ENCODE measurements around the gene TMEM86B. TPM values are rescaled to one million over a fixed set of nuclear protein-coding genes. Genes with fewer than 3 reads are reported as not detected.

Gene TMEM86B
- total RNA-seq, 2 experiments from 2014 or later = 11.0 to 13.8 TPM

DNA sequence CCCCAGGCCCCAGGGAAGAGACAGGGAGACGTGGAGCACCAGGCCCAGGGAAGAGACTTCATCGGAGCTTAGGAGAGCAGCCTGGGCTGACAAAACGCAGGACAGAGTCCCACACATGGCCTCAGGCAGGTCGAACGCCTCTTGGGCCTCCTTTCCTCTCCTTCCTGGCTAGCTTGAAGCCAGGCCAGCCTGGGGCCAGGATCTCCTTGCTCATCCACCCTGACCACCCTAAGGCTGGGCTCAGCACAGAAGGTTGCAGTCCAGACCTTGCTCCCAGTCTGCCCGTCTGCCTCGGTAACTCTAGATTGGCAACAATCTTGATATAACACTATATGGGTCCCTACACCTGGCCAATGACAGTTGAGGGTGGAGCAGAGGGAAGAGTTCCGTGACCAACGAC, 20.1 kb upstream of the TMEM86B start:
- peaks cover 56% of the 10 kb centered on the region for H3K36me3 Mint-ChIP-seq (ENCODE audit: low read depth)
- DNase-seq (no peak), ATAC-seq (no peak)
- no peaks in the 10 kb centered on the region for H3K27me3 Mint-ChIP-seq (ENCODE audit: low read depth)
- POLR2A ChIA-PET = interaction anchor here (0.7 kb wide), 1 partner anchor 11 kb away, joined by 3 read pairs; the partner anchor contains the start of gene PPP6R1
- H3K4me3 Mint-ChIP-seq = no peak overlapping the region
- peak overlapping the region; percentile 74 for H3K27ac Mint-ChIP-seq
- peaks cover 48% of the 10 kb centered on the region for H3K4me1 Mint-ChIP-seq (ENCODE audit: low read depth)
- H3K9me3 Mint-ChIP-seq (ENCODE audit: insufficient read depth) = no peaks in the 10 kb centered on the region
- CTCF ChIA-PET = no interaction called here

- H3K9me3 Mint-ChIP-seq (ENCODE audit: insufficient read depth) = no peaks in the 10 kb centered on the region
- peaks cover 54% of the 10 kb centered on the region for H3K36me3 Mint-ChIP-seq (ENCODE audit: low read depth)
- POLR2A ChIA-PET = interaction anchor here (0.7 kb wide), 1 partner anchor 11 kb away, joined by 3 read pairs; the partner anchor contains the start of gene PPP6R1
- no peak for DNase-seq
- peak overlapping the region; percentile 74 for H3K27ac Mint-ChIP-seq
- no peaks in the 10 kb centered on the region for H3K27me3 Mint-ChIP-seq (ENCODE audit: low read depth)
- CTCF ChIA-PET = no interaction called here
- ATAC-seq = no peak
- no peak overlapping the region for H3K4me3 Mint-ChIP-seq
- H3K4me1 Mint-ChIP-seq (ENCODE audit: low read depth) = peaks cover 43% of the 10 kb centered on the region
These were observed 19.7 kb upstream of the TMEM86B start for GRCh38 chr19:55248166-55248675.

DNA sequence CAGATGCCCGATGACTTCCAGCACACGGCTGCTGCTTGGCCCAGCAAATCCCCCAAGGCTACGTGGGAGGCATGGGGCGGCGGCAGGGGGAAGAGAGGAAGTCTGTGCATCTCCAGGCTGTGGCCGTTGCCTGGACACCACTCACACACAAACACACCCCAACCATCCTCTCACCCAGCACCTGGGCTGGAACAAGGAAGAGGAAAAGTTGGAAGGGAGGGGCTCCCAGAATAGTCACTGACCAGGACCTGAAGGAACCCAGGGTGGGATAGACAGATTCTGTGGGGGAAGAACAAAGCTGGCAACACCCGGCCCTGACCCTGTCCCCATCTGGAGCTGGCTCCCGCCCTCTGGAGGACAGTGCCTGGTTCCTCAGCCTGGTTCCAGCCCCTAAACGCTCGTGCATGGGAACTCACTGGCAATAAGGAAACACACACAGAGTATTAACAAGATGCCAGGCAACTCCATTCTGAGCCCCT, 19.1 kb upstream of the TMEM86B start:
- CTCF ChIA-PET = no interaction called here
- POLR2A ChIA-PET = no interaction called here
- Mint-ChIP-seq H3K27me3 (ENCODE audit: low read depth) (no peaks in the 10 kb centered on the region), H3K4me3 (no peak overlapping the region), H3K4me1 (ENCODE audit: low read depth) (peaks cover 39% of the 10 kb centered on the region), H3K36me3 (ENCODE audit: low read depth) (peaks cover 50% of the 10 kb centered on the region), H3K9me3 (ENCODE audit: insufficient read depth) (no peaks in the 10 kb centered on the region), H3K27ac (peak overlapping the region; percentile 74)
- ATAC-seq (no peak), DNase-seq (no peak)

GRCh38 chr19:55246462-55247451, 18.2 kb upstream of the TMEM86B start:
- H3K4me3 Mint-ChIP-seq = no peak overlapping the region
- POLR2A ChIA-PET = interaction anchor here (1.9 kb wide), 1 partner anchor 12 kb away, joined by 7 read pairs; the partner anchor contains the start of gene PPP6R1

GRCh38 chr19:55245236-55245904, 16.8 kb upstream of the TMEM86B start:
- ChIA-PET POLR2A (interaction anchor here (0.7 to 1.9 kb wide), 2 partner anchors 10 to 14 kb away, joined by 3 to 7 read pairs; partner anchors contain the start of gene PPP6R1), CTCF (no interaction called here)
- peaks cover 17% of the 10 kb centered on the region for H3K4me1 Mint-ChIP-seq (ENCODE audit: low read depth)
- ATAC-seq (no peak), DNase-seq (no peak)
- H3K27me3 Mint-ChIP-seq (ENCODE audit: low read depth) = no peaks in the 10 kb centered on the region
- H3K27ac Mint-ChIP-seq = no peak overlapping the region
- H3K4me3 Mint-ChIP-seq = no peak overlapping the region
- H3K9me3 Mint-ChIP-seq (ENCODE audit: insufficient read depth) = no peaks in the 10 kb centered on the region
- H3K36me3 Mint-ChIP-seq (ENCODE audit: low read depth) = peaks cover 44% of the 10 kb centered on the region

More at GRCh38 chr19:55246462-55247451, 18.2 kb upstream of the TMEM86B start:
- peaks cover 31% of the 10 kb centered on the region for H3K4me1 Mint-ChIP-seq (ENCODE audit: low read depth)
- no peak for ATAC-seq
- H3K27ac Mint-ChIP-seq = no peak overlapping the region
- no peak for DNase-seq
- CTCF ChIA-PET = no interaction called here
- H3K27me3 Mint-ChIP-seq (ENCODE audit: low read depth) = no peaks in the 10 kb centered on the region
- peaks cover 52% of the 10 kb centered on the region for H3K36me3 Mint-ChIP-seq (ENCODE audit: low read depth)
- no peaks in the 10 kb centered on the region for H3K9me3 Mint-ChIP-seq (ENCODE audit: insufficient read depth)

GRCh38 chr19:55244004-55244680, 15.6 kb upstream of the TMEM86B start:
- Mint-ChIP-seq H3K27ac (peak overlapping the region; percentile 20), H3K4me1 (ENCODE audit: low read depth) (peaks cover 16% of the 10 kb centered on the region), H3K4me3 (no peak overlapping the region), H3K27me3 (ENCODE audit: low read depth) (no peaks in the 10 kb centered on the region), H3K9me3 (ENCODE audit: insufficient read depth) (no peaks in the 10 kb centered on the region), H3K36me3 (ENCODE audit: low read depth) (peaks cover 49% of the 10 kb centered on the region)
- ChIA-PET CTCF (interaction anchor here (0.7 kb wide), 1 partner anchor 13 kb away, joined by 3 read pairs; no protein-coding TSS in a partner anchor), POLR2A (no interaction called here)
- DNase-seq (no peak), ATAC-seq (no peak)

- no peak for DNase-seq
- Mint-ChIP-seq H3K27ac (peak overlapping the region; percentile 30), H3K4me1 (ENCODE audit: low read depth) (peaks cover 3% of the 10 kb centered on the region), H3K4me3 (no peak overlapping the region), H3K9me3 (ENCODE audit: insufficient read depth) (no peaks in the 10 kb centered on the region), H3K27me3 (ENCODE audit: low read depth) (no peaks in the 10 kb centered on the region), H3K36me3 (ENCODE audit: low read depth) (peaks cover 50% of the 10 kb centered on the region)
- no peak for ATAC-seq
- POLR2A ChIA-PET = interaction anchor here (1.5 kb wide), 1 partner anchor 11 kb away, joined by 4 read pairs; no protein-coding TSS in a partner anchor
- CTCF ChIA-PET = no interaction called here
These were observed 14.0 kb upstream of the TMEM86B start for GRCh38 chr19:55242517-55242916.

- Mint-ChIP-seq H3K27ac (no peak overlapping the region), H3K36me3 (ENCODE audit: low read depth) (peaks cover 55% of the 10 kb centered on the region), H3K4me1 (ENCODE audit: low read depth) (peaks cover 3% of the 10 kb centered on the region), H3K27me3 (ENCODE audit: low read depth) (no peaks in the 10 kb centered on the region), H3K4me3 (no peak overlapping the region), H3K9me3 (ENCODE audit: insufficient read depth) (no peaks in the 10 kb centered on the region)
- CTCF ChIA-PET = no interaction called here
- POLR2A ChIA-PET = interaction anchor here (0.7 to 1.5 kb wide), 3 partner anchors 12 to 147 kb away, joined by 3 to 4 read pairs (median 4); no protein-coding TSS in a partner anchor
- DNase-seq (no peak), ATAC-seq (no peak)
These were observed 13.4 kb upstream of the TMEM86B start for GRCh38 chr19:55241935-55242464.

DNA sequence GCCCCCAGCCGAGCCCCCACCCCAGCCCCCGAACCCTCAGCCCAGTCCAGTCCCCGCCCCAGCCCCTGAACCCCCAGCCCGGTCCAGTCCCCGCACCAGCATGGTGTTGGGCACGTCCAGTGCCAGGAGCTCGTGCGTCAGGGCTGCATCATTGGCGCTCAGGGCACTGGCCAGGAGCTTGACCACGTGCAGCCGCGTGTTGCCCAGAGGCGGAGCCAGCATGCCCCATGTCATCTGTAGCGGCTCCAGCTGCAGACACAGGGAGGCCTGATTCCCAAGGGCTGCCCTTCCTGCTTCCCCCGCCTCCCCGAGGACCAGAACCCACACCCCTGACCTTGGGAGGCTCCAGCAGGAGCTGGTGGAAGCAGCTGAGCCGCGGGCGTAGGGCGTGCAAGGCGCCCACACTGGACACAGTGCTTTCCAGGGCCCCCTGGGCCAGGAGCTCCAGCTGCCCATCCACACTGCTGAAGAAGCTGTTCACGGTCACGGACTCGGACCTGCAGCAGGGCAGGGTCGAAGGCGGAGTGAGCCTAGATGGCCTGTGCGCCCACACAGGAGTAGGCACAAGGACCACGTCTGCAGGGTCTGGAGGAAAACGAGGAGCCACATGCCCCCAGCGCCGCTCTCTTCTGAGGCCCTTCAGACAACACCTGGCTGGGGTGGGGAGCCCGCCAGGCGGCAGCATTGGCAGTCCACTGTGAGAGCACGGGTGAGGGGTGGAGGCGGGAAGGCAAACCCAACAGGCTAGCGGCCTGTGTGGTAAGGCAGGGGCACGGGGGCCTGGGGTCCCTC, 12.8 kb upstream of the TMEM86B start:
- H3K36me3 Mint-ChIP-seq (ENCODE audit: low read depth) = peaks cover 62% of the 10 kb centered on the region
- H3K27me3 Mint-ChIP-seq (ENCODE audit: low read depth) = no peaks in the 10 kb centered on the region
- ChIA-PET CTCF (no interaction called here), POLR2A (interaction anchor here (0.7 to 1.5 kb wide), 3 partner anchors 13 to 148 kb away, joined by 3 to 4 read pairs (median 4); no protein-coding TSS in a partner anchor)
- H3K4me3 Mint-ChIP-seq = no peak overlapping the region
- no peak for DNase-seq
- H3K4me1 Mint-ChIP-seq (ENCODE audit: low read depth) = peaks cover 3% of the 10 kb centered on the region
- no peaks in the 10 kb centered on the region for H3K9me3 Mint-ChIP-seq (ENCODE audit: insufficient read depth)
- no peak for ATAC-seq
- H3K27ac Mint-ChIP-seq = no peak overlapping the region

- ChIA-PET POLR2A (no interaction called here), CTCF (no interaction called here)
- peaks cover 3% of the 10 kb centered on the region for H3K4me1 Mint-ChIP-seq (ENCODE audit: low read depth)
- H3K36me3 Mint-ChIP-seq (ENCODE audit: low read depth) = peaks cover 61% of the 10 kb centered on the region
- no peak for ATAC-seq
- no peaks in the 10 kb centered on the region for H3K27me3 Mint-ChIP-seq (ENCODE audit: low read depth)
- H3K9me3 Mint-ChIP-seq (ENCODE audit: insufficient read depth) = no peaks in the 10 kb centered on the region
- DNase-seq = no peak
- H3K27ac Mint-ChIP-seq = no peak overlapping the region
- no peak overlapping the region for H3K4me3 Mint-ChIP-seq
These were observed 12.1 kb upstream of the TMEM86B start for GRCh38 chr19:55240713-55241020.
